Chondrocyte (in vitro differentiated cells): ENCODE data around the gene STAU1. TPM values are rescaled to one million over a fixed set of nuclear protein-coding genes. Genes with fewer than 3 reads are reported as not detected.

Source experiments
- DNase-seq: peaks from one replicate; pipeline ENCODE4 v3.0.0; 2021; ENCODE audit warnings: mixed read lengths, low spot score
- H3K27ac Mint-ChIP-seq: one replicate; pipeline ENCODE4 v1.8.0; 2021; ENCODE audit warnings: mild to moderate bottlenecking, moderate library complexity, mixed read lengths; ENCODE audit not compliant: unreplicated experiment
- H3K27me3 Mint-ChIP-seq: 2 replicates; pipeline ENCODE4 v1.8.0; 2021; ENCODE audit warnings: low read depth, mixed read lengths
- H3K36me3 Mint-ChIP-seq: 2 replicates; pipeline ENCODE4 v1.8.0; 2021; ENCODE audit warnings: low read depth, mixed read lengths
- H3K4me1 Mint-ChIP-seq: 2 replicates; pipeline ENCODE4 v1.8.0; 2021; ENCODE audit warnings: low read depth, mild to moderate bottlenecking, mixed read lengths
- H3K4me3 Mint-ChIP-seq: one replicate; pipeline ENCODE4 v1.8.0; 2021; ENCODE audit warnings: mild to moderate bottlenecking, moderate library complexity, mixed read lengths; ENCODE audit not compliant: unreplicated experiment
- H3K9me3 Mint-ChIP-seq: 2 replicates; pipeline ENCODE4 v1.8.0; 2021; ENCODE audit warnings: low read depth, mixed read lengths
- total RNA-seq: library from RNA; stranded (reverse); gene quantifications from 3 replicates; pipeline ENCODE4 v1.2.1, GENCODE V29; 2021
- TF ChIP-seq, protein P1 (sequence below): fragments of 200-600 bp; sonication (generic); IDR thresholded peaks from 2 replicates; pipeline ENCODE4 v1.5.0; 2021; ENCODE audit warnings: antibody characterized with exemption, mild to moderate bottlenecking, moderate library complexity

STAU1 gene
- total RNA-seq, 1 donor from 2014 or later: 77.2 TPM

DNA sequence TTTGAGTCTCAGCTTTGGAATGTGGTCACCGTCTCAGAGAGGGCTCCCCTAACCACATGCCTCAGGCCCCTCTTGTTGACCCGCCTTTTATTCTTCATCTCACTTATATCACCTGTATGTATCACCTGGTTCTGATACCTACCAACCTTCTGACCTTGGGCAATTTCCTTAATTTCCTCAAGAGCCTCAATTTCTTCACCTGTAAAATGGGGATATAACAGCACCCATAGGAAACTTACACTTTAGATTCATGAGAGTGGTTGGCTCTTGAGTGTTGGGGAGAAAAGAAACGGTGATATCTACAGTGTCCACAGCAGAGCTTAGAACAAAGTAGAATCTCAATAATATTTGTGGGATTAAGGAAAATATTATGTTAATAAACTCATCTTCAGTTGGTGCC, 27.1 kb upstream of the STAU1 start:
- Mint-ChIP-seq H3K27me3 (no peaks in the 10 kb centered on the region), H3K4me1 (peaks cover 17% of the 10 kb centered on the region), H3K36me3 (peaks cover 2% of the 10 kb centered on the region), H3K27ac (no peak overlapping the region), H3K9me3 (peaks cover 6% of the 10 kb centered on the region), H3K4me3 (no peak overlapping the region)
- TF ChIP-seq, protein P1, sequence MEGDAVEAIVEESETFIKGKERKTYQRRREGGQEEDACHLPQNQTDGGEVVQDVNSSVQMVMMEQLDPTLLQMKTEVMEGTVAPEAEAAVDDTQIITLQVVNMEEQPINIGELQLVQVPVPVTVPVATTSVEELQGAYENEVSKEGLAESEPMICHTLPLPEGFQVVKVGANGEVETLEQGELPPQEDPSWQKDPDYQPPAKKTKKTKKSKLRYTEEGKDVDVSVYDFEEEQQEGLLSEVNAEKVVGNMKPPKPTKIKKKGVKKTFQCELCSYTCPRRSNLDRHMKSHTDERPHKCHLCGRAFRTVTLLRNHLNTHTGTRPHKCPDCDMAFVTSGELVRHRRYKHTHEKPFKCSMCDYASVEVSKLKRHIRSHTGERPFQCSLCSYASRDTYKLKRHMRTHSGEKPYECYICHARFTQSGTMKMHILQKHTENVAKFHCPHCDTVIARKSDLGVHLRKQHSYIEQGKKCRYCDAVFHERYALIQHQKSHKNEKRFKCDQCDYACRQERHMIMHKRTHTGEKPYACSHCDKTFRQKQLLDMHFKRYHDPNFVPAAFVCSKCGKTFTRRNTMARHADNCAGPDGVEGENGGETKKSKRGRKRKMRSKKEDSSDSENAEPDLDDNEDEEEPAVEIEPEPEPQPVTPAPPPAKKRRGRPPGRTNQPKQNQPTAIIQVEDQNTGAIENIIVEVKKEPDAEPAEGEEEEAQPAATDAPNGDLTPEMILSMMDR: no peak
- no peak for DNase-seq

DNA sequence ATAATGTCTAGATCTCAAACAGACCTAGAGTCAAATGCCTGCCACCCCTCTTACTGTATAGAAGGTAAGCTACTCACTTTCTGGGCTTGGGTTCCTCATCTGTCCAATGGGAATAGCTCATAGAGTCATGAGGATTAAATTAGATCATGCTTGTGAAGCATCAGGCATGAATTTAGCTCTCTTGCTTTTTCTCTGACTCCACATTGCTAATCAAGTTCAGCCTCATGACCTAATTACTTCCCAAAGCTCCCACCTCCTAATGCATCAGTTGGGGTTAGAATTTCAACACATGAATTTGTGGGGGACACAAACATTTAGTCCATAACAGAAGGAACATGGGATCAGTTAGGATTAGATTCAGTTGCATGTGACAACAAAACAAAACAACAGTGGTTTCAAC, 26.4 kb upstream of the STAU1 start:
- Mint-ChIP-seq H3K9me3 (peaks cover 10% of the 10 kb centered on the region), H3K27ac (no peak overlapping the region), H3K4me3 (no peak overlapping the region), H3K4me1 (peaks cover 11% of the 10 kb centered on the region), H3K36me3 (peaks cover 4% of the 10 kb centered on the region), H3K27me3 (no peaks in the 10 kb centered on the region)
- no peak for DNase-seq
- TF ChIP-seq, protein P1: no peak

DNA sequence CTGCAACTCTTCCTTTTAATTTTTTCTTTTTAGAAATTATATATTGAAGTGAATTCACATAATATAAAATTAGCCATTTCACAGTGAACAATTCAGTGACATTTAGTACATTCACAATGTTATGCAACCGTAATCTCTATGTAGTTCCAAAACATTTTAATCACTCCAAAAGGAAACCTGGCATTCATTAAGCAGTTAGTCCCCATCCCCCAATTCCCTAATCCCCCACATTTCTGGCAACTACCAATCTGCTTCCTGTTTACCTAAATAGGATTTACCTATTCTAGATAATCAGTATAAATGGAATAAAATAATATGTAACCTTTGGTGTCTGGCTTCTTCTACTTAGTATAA, 22.6 kb upstream of the STAU1 start:
- peaks cover 10% of the 10 kb centered on the region for H3K9me3 Mint-ChIP-seq
- H3K27me3 Mint-ChIP-seq: no peaks in the 10 kb centered on the region
- H3K27ac Mint-ChIP-seq: no peak overlapping the region
- DNase-seq: no peak
- H3K4me3 Mint-ChIP-seq: no peak overlapping the region
- TF ChIP-seq, protein P1: no peak
- peaks cover 4% of the 10 kb centered on the region for H3K36me3 Mint-ChIP-seq
- H3K4me1 Mint-ChIP-seq: no peaks in the 10 kb centered on the region

DNA sequence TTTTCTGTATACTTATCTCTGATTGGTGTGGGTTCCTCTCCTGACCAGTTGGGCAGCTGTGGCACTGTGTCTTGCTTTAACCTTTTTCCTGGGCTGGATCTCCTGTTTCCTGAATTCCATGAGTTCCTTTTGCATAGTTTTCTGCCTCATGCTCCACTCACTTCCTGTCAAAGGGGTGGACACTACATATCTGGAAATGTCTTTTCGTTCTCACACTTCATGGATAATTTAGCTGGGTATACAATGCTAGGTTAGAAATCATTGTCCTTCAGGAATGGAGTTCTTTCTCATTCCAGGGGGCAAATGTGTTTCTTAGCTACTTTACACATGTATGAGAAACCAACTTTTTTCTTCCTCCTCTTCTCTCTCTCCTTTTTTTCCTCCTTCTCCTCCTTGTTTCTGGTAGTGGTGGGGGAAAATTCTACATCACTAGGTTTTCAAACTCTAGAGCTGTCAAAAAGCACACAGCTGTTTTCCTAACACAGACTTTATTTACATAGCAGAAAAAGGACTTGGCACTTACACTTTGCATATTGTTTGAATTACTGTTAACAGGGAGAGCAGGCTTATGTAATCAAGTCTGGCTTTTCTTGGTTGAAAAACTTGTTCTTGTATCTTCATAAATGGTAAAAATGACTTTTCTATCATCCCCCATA, 22.1 kb upstream of the STAU1 start:
- peaks cover 4% of the 10 kb centered on the region for H3K36me3 Mint-ChIP-seq
- H3K9me3 Mint-ChIP-seq: peaks cover 10% of the 10 kb centered on the region
- H3K27ac Mint-ChIP-seq: no peak overlapping the region
- H3K4me1 Mint-ChIP-seq: no peaks in the 10 kb centered on the region
- DNase-seq: no peak
- no peak overlapping the region for H3K4me3 Mint-ChIP-seq
- TF ChIP-seq, protein P1: no peak
- H3K27me3 Mint-ChIP-seq: no peaks in the 10 kb centered on the region

DNA sequence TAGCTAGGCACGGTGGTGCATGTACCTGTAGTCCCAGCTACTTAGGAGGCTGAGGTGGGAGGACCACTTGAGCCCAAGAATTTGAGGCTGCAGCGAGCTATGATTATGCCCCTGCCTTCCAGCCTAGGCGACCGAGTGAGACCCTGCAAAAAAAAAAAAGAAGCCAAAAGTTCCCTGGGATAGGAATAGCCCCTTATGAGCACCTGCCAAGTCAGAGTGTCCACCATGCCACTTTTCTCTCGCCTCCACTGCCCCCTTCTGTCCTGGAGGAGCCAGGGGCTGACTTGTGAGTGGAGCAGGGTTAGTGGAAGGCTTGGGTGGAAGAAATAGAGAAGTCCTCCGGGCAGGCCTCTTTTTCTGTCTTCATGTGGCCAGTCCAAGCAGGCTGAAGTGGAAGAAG, 18.9 kb upstream of the STAU1 start:
- H3K27ac Mint-ChIP-seq: no peak overlapping the region
- no peaks in the 10 kb centered on the region for H3K27me3 Mint-ChIP-seq
- no peak overlapping the region for H3K4me3 Mint-ChIP-seq
- H3K4me1 Mint-ChIP-seq: no peaks in the 10 kb centered on the region
- TF ChIP-seq, protein P1: peak; percentile 36
- peak; percentile 30 for DNase-seq
- peaks cover 10% of the 10 kb centered on the region for H3K9me3 Mint-ChIP-seq
- H3K36me3 Mint-ChIP-seq: peaks cover 4% of the 10 kb centered on the region
